ENCODE results near the gene SAP30L.

DNA sequence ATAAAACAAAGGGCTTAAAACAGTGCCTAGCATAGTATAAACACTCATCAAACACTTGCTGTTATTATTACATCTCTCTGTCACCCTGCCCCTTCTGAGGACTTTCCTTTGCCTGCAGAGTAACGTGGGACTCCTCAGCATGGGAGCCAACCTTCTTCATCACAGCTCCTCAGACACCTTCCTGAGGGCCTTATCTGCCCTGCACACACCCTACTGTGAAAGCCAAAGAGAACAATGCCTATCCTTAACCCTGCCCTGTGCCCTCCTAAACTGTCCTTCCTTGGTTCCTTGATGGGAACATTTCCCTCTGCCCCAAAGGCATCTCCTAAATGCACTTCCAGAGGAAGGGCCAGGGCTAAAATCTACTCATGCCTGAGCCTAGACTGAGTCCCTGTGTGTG, 52.8 kb downstream of the SAP30L start:
- TF ChIP-seq, protein P1, sequence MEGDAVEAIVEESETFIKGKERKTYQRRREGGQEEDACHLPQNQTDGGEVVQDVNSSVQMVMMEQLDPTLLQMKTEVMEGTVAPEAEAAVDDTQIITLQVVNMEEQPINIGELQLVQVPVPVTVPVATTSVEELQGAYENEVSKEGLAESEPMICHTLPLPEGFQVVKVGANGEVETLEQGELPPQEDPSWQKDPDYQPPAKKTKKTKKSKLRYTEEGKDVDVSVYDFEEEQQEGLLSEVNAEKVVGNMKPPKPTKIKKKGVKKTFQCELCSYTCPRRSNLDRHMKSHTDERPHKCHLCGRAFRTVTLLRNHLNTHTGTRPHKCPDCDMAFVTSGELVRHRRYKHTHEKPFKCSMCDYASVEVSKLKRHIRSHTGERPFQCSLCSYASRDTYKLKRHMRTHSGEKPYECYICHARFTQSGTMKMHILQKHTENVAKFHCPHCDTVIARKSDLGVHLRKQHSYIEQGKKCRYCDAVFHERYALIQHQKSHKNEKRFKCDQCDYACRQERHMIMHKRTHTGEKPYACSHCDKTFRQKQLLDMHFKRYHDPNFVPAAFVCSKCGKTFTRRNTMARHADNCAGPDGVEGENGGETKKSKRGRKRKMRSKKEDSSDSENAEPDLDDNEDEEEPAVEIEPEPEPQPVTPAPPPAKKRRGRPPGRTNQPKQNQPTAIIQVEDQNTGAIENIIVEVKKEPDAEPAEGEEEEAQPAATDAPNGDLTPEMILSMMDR (IDR thresholded peaks at IDR 0.05; ENCODE audit: low read length) = no peak
- no peak for TF ChIP-seq EZH2phosphoT487 (IDR thresholded peaks at IDR 0.05; ENCODE audit: low read length)
